Suprapubic skin (tissue), 4 donors: ENCODE measurements around the gene GZMB. TPM values are rescaled to one million over a fixed set of nuclear protein-coding genes. Genes with fewer than 3 reads are reported as not detected.
"Not testable (repeated sequence)": the region's sequence is repeated elsewhere in the genome, so short reads cannot be mapped to it uniquely, and the experiment has no call there.

ENCODE experiments used
- DNase-seq, 2 donors: peaks; one replicate each; pipeline ENCODE4 v3.0.0-alpha.2; 2019; ENCODE audit warnings: low spot score in 2 of 2
- H3K27ac ChIP-seq: fragments of 200-600 bp; sonication (generic); one replicate; pipeline ENCODE4 v1.5.1; 2019
- H3K27me3 ChIP-seq: fragments of 200-600 bp; sonication (generic); one replicate; pipeline ENCODE4 v1.5.1; 2019
- H3K36me3 ChIP-seq: fragments of 200-600 bp; sonication (generic); one replicate; pipeline ENCODE4 v1.5.1; 2019
- H3K4me1 ChIP-seq: fragments of 200-600 bp; sonication (generic); one replicate; pipeline ENCODE4 v1.5.1; 2019
- H3K4me3 ChIP-seq: fragments of 200-600 bp; sonication (generic); one replicate; pipeline ENCODE4 v1.5.1; 2019; ENCODE audit warnings: mild to moderate bottlenecking
- H3K9me3 ChIP-seq: fragments of 200-600 bp; sonication (generic); one replicate; pipeline ENCODE4 v1.5.1; 2019
- EP300 ChIP-seq: sonication (generic); formaldehyde crosslinking; IDR thresholded peaks from one replicate; pipeline ENCODE4 v1.6.1; 2017; ENCODE audit warnings: antibody characterized with exemption
- POLR2A ChIP-seq, 2 donors: fragments of 450-650 bp; IDR thresholded peaks; one replicate each; pipeline ENCODE4 v1.6.1; 2017; ENCODE audit warnings: antibody characterized with exemption in 2 of 2, mild to moderate bottlenecking in 2 of 2, moderate library complexity in 2 of 2
- POLR2AphosphoS5 ChIP-seq, 3 donors: sonication (generic); formaldehyde crosslinking; IDR thresholded peaks; one replicate each; pipeline ENCODE4 v1.6.1; 2017; ENCODE audit warnings: antibody characterized with exemption in 3 of 3
- WGBS: methylation state at CpG from one replicate; pipeline ENCODE4 v1.1.5; 2018; 5-methylcytosine and 5-hydroxymethylcytosine counted together
- total RNA-seq, 4 donors: library from RNA; depleted of rRNA; stranded (reverse); fragments of >200 nt; gene quantifications; one replicate each; pipeline ENCODE4 v1.1.0, GENCODE V29; 2016
- TF ChIP-seq, protein P1 (sequence below), 2 donors: fragments of 200-600 bp in 1 of 2; fragments of 450-650 bp in 1 of 2; sonication (generic) in 1 of 2; IDR thresholded peaks; one replicate each; pipeline ENCODE4 v1.5.1; 2016 to 2019; ENCODE audit warnings: antibody characterized with exemption in 2 of 2, mild to moderate bottlenecking in 1 of 2, moderate library complexity in 1 of 2

Gene GZMB
- total RNA-seq, 4 donors from 2014 or later = 0.72 TPM; not detected in 3

DNA sequence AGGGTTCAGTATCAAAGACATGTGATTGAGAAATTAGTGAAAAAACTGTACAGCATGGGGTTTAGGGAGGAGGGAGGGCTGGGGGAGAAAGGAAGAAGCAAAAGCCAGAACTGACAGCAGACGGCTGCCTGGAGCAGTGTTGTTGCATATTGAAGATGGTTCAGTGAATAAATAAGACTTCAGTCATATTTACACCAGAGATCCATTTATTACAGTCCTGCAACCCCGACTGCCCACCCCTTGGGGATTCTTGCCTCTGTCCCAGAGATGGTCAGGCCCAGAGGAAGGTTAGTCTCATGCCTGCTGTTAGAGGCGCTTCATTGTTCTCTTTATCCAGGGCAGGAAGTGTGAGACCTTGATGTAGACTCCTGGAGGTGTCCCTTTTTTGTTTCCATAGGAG lies 27.7 kb downstream of the GZMB start:
- TF ChIP-seq POLR2A (IDR thresholded peaks at IDR 0.05) (no peak), EP300 (no peak), POLR2AphosphoS5 (IDR thresholded peaks at IDR 0.05) (no peak)
- TF ChIP-seq, protein P1, sequence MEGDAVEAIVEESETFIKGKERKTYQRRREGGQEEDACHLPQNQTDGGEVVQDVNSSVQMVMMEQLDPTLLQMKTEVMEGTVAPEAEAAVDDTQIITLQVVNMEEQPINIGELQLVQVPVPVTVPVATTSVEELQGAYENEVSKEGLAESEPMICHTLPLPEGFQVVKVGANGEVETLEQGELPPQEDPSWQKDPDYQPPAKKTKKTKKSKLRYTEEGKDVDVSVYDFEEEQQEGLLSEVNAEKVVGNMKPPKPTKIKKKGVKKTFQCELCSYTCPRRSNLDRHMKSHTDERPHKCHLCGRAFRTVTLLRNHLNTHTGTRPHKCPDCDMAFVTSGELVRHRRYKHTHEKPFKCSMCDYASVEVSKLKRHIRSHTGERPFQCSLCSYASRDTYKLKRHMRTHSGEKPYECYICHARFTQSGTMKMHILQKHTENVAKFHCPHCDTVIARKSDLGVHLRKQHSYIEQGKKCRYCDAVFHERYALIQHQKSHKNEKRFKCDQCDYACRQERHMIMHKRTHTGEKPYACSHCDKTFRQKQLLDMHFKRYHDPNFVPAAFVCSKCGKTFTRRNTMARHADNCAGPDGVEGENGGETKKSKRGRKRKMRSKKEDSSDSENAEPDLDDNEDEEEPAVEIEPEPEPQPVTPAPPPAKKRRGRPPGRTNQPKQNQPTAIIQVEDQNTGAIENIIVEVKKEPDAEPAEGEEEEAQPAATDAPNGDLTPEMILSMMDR (IDR thresholded peaks at IDR 0.05) = no peak
- WGBS = 53% methylated on average over 3 of the region's 3 CpGs
- H3K4me3 ChIP-seq = no peak overlapping the region
- H3K4me1 ChIP-seq = no peaks in the 10 kb centered on the region
- H3K27ac ChIP-seq = no peak overlapping the region
- no peaks in the 10 kb centered on the region for H3K36me3 ChIP-seq
- H3K27me3 ChIP-seq = no peaks in the 10 kb centered on the region
- no peak for DNase-seq
- no peaks in the 10 kb centered on the region for H3K9me3 ChIP-seq

- no peak for TF ChIP-seq EP300
- no peak for TF ChIP-seq POLR2AphosphoS5 (IDR thresholded peaks at IDR 0.05)
- no peak for TF ChIP-seq POLR2A (IDR thresholded peaks at IDR 0.05)
- TF ChIP-seq, protein P1 (IDR thresholded peaks at IDR 0.05) = peak in 1 of 2 donors; percentile 76
- Histone ChIP-seq H3K36me3 (no peaks in the 10 kb centered on the region), H3K4me3 (no peak overlapping the region), H3K4me1 (no peaks in the 10 kb centered on the region), H3K27ac (no peak overlapping the region), H3K27me3 (no peaks in the 10 kb centered on the region), H3K9me3 (no peaks in the 10 kb centered on the region)
- no peak for DNase-seq
- WGBS = 77% methylated on average over 3 of the region's 3 CpGs
These were observed 28.4 kb downstream of the GZMB start for GRCh38 chr14:24605435-24606190.

- H3K4me3 ChIP-seq = no peak overlapping the region
- H3K27me3 ChIP-seq = no peaks in the 10 kb centered on the region
- no peak for TF ChIP-seq POLR2A (IDR thresholded peaks at IDR 0.05)
- no peak for TF ChIP-seq POLR2AphosphoS5 (IDR thresholded peaks at IDR 0.05)
- no peak for TF ChIP-seq EP300
- TF ChIP-seq, protein P1 (IDR thresholded peaks at IDR 0.05) = no peak
These were observed 36.6 kb downstream of the GZMB start for GRCh38 chr14:24597403-24597802.

DNA sequence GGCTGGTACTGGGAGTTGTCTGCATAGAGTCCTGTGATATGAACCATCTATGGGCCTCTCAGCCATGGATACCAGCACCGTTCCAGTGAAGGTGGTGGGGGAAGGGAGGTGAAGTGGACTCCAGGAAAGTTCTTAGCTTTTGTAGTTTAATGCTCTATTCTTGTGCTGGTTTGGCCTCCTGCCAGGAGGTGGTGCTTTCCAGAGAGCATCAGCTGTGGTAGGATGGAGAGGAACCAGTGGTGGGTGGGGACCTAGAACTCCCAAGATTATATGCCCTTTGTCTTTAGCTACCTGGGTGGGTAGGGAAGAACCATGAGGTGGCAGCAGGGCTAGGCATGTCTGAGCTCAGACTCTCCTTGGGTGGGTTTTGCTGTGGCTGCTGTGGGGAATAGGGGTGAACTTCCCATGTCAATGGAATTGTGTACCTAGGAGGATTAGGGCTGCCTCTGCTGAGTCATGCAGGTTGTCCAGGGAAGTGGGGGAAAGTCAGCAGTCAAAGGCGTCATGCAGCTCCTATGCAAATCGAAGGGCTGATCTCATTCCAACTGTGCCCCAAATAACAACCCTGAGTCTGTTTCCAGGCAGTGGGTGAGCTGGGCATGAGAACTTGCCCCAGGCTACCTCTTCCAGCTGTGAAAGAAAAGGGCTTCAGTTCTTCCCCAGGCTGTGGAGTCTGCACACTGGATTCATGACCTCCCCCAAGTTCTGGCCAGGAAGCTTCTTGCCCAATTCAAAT lies 38.7 kb downstream of the GZMB start:
- Histone ChIP-seq H3K9me3 (peaks cover 19% of the 10 kb centered on the region), H3K27me3 (no peaks in the 10 kb centered on the region), H3K27ac (no peak overlapping the region), H3K4me3 (no peak overlapping the region), H3K4me1 (no peaks in the 10 kb centered on the region), H3K36me3 (no peaks in the 10 kb centered on the region)
- DNase-seq = no peak
- TF ChIP-seq POLR2A (IDR thresholded peaks at IDR 0.05) (no peak), POLR2AphosphoS5 (IDR thresholded peaks at IDR 0.05) (no peak), EP300 (no peak)
- TF ChIP-seq, protein P1 (IDR thresholded peaks at IDR 0.05) = no peak
- WGBS = 85% methylated on average over 3 of the region's 3 CpGs

More at GRCh38 chr14:24597403-24597802, 36.6 kb downstream of the GZMB start:
- Histone ChIP-seq H3K27ac (no peak overlapping the region), H3K4me1 (no peaks in the 10 kb centered on the region), H3K36me3 (no peaks in the 10 kb centered on the region), H3K9me3 (peaks cover 19% of the 10 kb centered on the region)
- no peak for DNase-seq

- H3K27ac ChIP-seq, H3K4me1 ChIP-seq, H3K27me3 ChIP-seq, H3K36me3 ChIP-seq, DNase-seq, H3K4me3 ChIP-seq: not testable (repeated sequence)
- 80% methylated on average over 2 of the region's 2 CpGs for WGBS
- peaks cover 15% of the 10 kb centered on the region for H3K9me3 ChIP-seq
These were observed 43.0 kb downstream of the GZMB start for GRCh38 chr14:24591004-24591403.

DNA sequence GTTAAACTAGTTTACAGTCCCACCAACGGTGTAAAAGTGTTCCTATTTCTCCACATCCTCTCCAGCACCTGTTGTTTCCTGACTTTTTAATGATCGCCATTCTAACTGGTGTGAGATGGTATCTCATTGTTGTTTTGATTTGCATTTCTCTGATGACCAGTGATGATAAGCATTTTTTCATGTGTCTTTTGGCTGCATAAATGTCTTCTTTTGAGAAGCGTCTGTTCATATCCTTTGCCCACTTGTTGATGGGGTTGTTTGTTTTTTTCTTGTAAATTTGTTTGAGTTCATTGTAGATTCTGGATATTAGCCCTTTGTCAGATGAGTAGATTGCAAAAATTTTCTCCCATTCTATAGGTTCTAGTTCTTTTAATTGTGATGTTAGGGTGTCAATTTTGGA lies 49.6 kb downstream of the GZMB start:
- H3K27ac ChIP-seq, H3K27me3 ChIP-seq, H3K4me3 ChIP-seq, H3K4me1 ChIP-seq, H3K36me3 ChIP-seq, H3K9me3 ChIP-seq, DNase-seq: not testable (repeated sequence)
- WGBS = 85% methylated on average over 3 of the region's 3 CpGs
